WTC11 (cell line): ENCODE measurements around the gene RGS5.

ENCODE experiments used
- ZNF396 ChIP-seq: fragments of 250-450 bp; sonication (Bioruptor Pico); IDR thresholded peaks from 2 replicates; pipeline ENCODE4 v1.8.0; 2021; ENCODE audit warnings: mild to moderate bottlenecking, moderate library complexity, borderline replicate concordance
- TF ChIP-seq, protein P1 (sequence below): fragments of 200-600 bp; IDR thresholded peaks from 2 replicates; pipeline ENCODE4 v1.8.0; 2022; ENCODE audit warnings: antibody characterized with exemption

DNA sequence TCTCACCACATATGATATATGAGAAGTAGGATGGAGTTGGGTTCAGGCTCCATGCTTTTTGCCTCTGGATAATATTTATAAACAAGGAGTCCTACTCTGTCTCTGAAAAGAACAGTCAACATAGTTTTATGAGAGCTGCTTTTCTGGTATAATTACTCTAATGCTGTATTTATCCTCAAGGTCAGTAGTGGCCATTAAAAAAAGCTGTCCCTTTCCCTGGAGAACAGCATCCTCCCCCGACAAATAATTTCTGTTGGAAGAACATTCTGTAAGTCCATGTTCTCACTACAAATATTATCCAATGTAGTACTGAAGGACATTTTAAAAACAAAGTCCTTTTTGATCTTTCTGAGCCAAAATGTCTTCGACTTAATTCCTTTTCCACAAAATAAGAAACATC is 9.0 kb upstream of the RGS5 start:
- TF ChIP-seq, protein P1, sequence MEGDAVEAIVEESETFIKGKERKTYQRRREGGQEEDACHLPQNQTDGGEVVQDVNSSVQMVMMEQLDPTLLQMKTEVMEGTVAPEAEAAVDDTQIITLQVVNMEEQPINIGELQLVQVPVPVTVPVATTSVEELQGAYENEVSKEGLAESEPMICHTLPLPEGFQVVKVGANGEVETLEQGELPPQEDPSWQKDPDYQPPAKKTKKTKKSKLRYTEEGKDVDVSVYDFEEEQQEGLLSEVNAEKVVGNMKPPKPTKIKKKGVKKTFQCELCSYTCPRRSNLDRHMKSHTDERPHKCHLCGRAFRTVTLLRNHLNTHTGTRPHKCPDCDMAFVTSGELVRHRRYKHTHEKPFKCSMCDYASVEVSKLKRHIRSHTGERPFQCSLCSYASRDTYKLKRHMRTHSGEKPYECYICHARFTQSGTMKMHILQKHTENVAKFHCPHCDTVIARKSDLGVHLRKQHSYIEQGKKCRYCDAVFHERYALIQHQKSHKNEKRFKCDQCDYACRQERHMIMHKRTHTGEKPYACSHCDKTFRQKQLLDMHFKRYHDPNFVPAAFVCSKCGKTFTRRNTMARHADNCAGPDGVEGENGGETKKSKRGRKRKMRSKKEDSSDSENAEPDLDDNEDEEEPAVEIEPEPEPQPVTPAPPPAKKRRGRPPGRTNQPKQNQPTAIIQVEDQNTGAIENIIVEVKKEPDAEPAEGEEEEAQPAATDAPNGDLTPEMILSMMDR: no peak
- TF ChIP-seq ZNF396 (CRISPR knock-in tag): no peak
